ENCODE results near the gene FBXW9. TPM values are rescaled to one million over a fixed set of nuclear protein-coding genes. Genes with fewer than 3 reads are reported as not detected.

FBXW9 gene
- total and polyA plus RNA-seq, 9 donors: 0.37 to 14.8 (median 5.2) TPM

DNA sequence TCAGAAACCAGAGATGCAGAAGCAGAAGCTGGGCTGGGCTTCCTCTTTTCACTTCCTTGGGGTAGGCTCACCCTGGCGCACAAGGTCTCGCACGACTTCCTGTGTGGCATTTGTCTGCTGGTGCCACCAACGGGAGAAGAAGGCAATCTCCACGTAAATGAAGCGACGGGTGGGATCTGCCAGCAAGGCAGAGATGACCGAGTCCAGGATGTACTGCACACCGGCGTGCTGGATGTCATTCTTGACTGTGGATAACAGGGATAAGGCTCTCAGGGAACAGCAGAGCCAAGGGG, 31.2 kb downstream of the FBXW9 start:
- Histone ChIP-seq H3K36me3 (no peaks in the 10 kb centered on the region), H3K9me3 (no peaks in the 10 kb centered on the region), H3K4me3 (no peak overlapping the region), H3K27ac (no peak overlapping the region), H3K4me1 (ENCODE audit: insufficient read depth) (peaks cover 8% of the 10 kb centered on the region), H3K27me3 (no peaks in the 10 kb centered on the region)
- intact Hi-C loops (cut with DNase I): loop anchor here in 1 of 4 donors (10.0 kb wide), 1 partner anchor 100 kb away; no protein-coding TSS in a partner anchor
- WGBS, 3 donors: 87 to 92% (median 89%) methylated on average over 10 of the region's 10 CpGs
- TF ChIP-seq CTCF (IDR thresholded peaks at IDR 0.05): no peak
- TF ChIP-seq EP300 (IDR thresholded peaks at IDR 0.05): no peak
- no peak for TF ChIP-seq POLR2A (IDR thresholded peaks at IDR 0.05)
- no peak for DNase-seq

DNA sequence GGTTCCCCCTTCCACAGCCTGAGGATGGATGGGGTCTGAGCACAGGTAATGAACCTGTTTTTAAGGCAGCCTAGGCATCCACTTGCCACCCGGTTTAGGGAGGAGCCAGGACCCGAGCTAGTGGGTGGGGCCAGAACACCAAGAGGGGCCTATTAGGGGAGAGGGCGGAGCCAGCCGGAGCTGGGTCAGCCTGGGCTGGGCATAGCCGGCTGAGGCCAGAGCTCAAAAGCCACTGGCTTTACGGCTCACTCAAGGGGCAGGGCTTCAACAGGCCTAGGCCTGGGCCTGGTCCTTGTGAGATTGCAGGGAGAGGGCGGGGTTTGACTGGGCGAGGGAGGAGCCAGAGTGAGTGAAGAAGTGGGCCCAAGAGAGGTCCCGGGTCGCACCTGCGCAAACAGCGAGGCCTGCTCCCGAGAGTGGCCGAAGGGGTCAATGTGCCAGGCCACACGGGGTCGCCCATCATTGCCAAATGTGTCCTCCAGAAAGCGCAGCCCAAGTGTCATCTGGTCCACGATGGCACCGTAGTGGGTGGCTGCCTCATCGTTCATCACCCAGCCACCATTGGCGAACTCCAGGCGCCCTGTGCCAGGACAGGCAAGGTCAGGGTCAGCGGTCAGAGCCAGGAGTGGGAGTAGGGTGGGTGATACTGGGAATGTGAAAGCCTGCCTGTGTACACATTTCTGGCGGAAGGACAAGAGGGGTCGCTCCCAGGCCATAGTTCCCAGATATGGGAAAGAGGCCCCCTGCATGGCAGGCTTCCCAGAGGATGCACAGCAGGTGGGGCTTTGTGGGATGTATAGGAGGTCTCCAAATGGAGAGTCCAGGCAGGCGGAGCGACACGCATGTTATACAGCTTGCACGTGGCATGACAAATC, 31.8 kb downstream of the FBXW9 start:
- TF ChIP-seq POLR2A (IDR thresholded peaks at IDR 0.05) (no peak), CTCF (IDR thresholded peaks at IDR 0.05) (no peak), EP300 (IDR thresholded peaks at IDR 0.05) (no peak)
- no peaks in the 10 kb centered on the region for H3K27me3 ChIP-seq
- H3K27ac ChIP-seq: no peak overlapping the region
- WGBS, 3 donors: 75 to 80% (median 79%) methylated on average over 29 of the region's 29 CpGs
- DNase-seq: no peak
- no peaks in the 10 kb centered on the region for H3K9me3 ChIP-seq
- H3K4me1 ChIP-seq (ENCODE audit: insufficient read depth): peaks cover 6% of the 10 kb centered on the region
- no peaks in the 10 kb centered on the region for H3K36me3 ChIP-seq
- intact Hi-C loops (cut with DNase I): loop anchor here in 1 of 4 donors (10.0 kb wide), 1 partner anchor 100 kb away; no protein-coding TSS in a partner anchor
- H3K4me3 ChIP-seq: no peak overlapping the region

- no peak for DNase-seq
- no peaks in the 10 kb centered on the region for H3K9me3 ChIP-seq
- intact Hi-C loops (cut with DNase I): loop anchor here in 1 of 4 donors (10.0 kb wide), 1 partner anchor 96 kb away; no protein-coding TSS in a partner anchor
- H3K4me1 ChIP-seq (ENCODE audit: insufficient read depth): peaks cover 3% of the 10 kb centered on the region
- no peaks in the 10 kb centered on the region for H3K27me3 ChIP-seq
- H3K4me3 ChIP-seq: no peak overlapping the region
- H3K27ac ChIP-seq: no peak overlapping the region
- H3K36me3 ChIP-seq: no peaks in the 10 kb centered on the region
- no peak for TF ChIP-seq POLR2A (IDR thresholded peaks at IDR 0.05)
- TF ChIP-seq EP300 (IDR thresholded peaks at IDR 0.05): no peak
- TF ChIP-seq CTCF (IDR thresholded peaks at IDR 0.05): no peak
- 92 to 94% (median 94%) methylated on average over 12 of the region's 12 CpGs for WGBS, 3 donors
These were observed 35.5 kb downstream of the FBXW9 start for GRCh38 chr19:12660980-12661379.

GRCh38 chr19:12657966-12658365, 38.5 kb downstream of the FBXW9 start:
- intact Hi-C loops (cut with DNase I): no loop called here
- TF ChIP-seq CTCF (IDR thresholded peaks at IDR 0.05) (no peak), POLR2A (IDR thresholded peaks at IDR 0.05) (no peak), EP300 (IDR thresholded peaks at IDR 0.05) (no peak)
- WGBS, 3 donors: 94 to 95% (median 94%) methylated on average over 21 to 22 of the region's 22 CpGs
- Histone ChIP-seq H3K27me3 (no peaks in the 10 kb centered on the region), H3K27ac (no peak overlapping the region), H3K9me3 (no peaks in the 10 kb centered on the region), H3K4me1 (ENCODE audit: insufficient read depth) (no peaks in the 10 kb centered on the region), H3K4me3 (no peak overlapping the region), H3K36me3 (no peaks in the 10 kb centered on the region)
- DNase-seq: no peak
